SK-N-DZ (cell line): ENCODE data around the gene WRAP53.

ENCODE experiments used
- DNase-seq: peaks from one replicate; pipeline ENCODE4 v3.0.0-alpha.2; 2015; ENCODE audit warnings: low spot score

The WRAP53 gene

DNA sequence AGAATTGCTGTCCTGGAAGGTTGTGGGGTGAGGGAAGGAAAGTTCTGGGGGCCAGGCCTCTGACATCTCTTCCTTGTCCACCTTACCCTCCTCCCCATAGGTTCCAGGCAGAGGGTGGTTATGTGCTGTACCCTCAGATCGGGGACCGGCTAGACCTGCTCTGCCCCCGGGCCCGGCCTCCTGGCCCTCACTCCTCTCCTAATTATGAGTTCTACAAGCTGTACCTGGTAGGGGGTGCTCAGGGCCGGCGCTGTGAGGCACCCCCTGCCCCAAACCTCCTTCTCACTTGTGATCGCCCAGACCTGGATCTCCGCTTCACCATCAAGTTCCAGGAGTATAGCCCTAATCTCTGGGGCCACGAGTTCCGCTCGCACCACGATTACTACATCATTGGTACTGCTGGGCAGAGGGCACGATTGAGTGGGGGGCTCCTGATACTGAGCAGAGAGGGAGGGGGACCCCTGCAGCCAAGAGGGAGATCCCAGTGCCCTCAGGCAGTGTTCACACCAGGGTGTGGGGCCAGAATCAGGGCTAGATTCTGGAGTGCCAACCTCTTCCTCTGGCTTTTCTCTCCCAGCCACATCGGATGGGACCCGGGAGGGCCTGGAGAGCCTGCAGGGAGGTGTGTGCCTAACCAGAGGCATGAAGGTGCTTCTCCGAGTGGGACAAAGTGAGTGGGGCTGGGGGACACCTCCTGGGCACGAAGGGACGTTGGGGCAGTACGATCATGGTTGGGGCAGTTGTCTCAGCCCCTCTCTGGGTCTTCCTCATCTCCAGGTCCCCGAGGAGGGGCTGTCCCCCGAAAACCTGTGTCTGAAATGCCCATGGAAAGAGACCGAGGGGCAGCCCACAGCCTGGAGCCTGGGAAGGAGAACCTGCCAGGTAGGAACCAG lies 19.8 kb downstream of the WRAP53 start:
- no peak for DNase-seq

DNA sequence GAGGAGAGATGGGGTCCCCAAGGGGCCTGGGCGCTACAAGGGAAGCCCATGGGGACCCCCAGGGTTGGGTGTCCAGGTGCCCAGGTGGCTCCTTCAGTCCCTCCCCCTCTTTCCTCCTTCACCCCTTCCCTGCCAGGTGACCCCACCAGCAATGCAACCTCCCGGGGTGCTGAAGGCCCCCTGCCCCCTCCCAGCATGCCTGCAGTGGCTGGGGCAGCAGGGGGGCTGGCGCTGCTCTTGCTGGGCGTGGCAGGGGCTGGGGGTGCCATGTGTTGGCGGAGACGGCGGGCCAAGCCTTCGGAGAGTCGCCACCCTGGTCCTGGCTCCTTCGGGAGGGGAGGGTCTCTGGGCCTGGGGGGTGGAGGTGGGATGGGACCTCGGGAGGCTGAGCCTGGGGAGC lies 20.8 kb downstream of the WRAP53 start:
- DNase-seq, result no peak

DNA sequence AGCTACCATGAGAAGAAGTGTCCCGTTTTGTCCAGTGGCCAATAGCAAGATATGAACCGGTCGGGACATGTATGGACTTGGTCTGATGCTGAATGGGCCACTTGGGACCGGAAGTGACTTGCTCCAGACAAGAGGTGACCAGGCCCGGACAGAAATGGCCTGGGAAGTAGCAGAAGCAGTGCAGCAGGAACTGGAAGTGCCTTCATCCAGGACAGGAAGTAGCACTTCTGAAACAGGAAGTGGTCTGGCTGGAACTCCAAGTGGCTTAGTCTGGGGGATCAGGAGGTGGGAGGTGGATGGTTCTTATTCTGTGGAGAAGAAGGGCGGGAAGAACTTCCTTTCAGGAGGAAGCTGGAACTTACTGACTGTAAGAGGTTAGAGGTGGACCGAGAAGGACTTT lies 22.0 kb downstream of the WRAP53 start:
- DNase-seq, result no peak

DNA sequence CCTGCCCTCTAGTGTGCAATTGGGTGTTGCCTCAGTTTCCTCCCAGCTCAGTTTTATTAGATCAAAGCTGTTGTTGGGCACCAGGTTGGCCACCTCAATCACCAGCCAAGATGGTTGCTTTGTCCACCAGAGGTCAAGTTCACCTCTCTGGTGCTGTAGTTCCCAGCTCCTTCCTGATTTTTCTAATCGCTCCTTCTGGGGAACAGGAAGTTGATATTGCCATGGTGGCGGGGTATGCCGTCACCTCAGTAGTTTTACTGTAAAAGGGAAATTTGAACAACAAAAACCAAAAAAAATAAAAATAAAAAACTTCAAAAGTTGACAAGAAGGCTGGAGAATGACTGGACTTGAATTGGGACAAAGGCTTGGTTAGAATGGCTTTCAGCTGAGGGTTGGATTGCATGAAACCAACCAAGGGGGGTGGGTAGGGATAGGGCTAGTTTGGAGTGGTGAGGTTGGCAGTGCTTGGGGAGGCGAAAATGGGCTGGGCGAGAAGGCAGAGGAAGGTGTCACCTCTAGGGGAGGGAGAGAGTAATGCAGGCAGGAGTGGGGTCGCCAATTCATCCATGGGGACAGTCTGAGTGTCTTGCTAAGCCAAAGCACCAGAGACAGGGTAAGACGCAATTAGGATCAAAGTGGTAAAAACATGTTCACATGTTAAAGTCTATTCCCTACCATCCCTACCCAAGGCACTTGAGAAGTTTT lies 22.9 kb downstream of the WRAP53 start:
- no peak for DNase-seq

DNA sequence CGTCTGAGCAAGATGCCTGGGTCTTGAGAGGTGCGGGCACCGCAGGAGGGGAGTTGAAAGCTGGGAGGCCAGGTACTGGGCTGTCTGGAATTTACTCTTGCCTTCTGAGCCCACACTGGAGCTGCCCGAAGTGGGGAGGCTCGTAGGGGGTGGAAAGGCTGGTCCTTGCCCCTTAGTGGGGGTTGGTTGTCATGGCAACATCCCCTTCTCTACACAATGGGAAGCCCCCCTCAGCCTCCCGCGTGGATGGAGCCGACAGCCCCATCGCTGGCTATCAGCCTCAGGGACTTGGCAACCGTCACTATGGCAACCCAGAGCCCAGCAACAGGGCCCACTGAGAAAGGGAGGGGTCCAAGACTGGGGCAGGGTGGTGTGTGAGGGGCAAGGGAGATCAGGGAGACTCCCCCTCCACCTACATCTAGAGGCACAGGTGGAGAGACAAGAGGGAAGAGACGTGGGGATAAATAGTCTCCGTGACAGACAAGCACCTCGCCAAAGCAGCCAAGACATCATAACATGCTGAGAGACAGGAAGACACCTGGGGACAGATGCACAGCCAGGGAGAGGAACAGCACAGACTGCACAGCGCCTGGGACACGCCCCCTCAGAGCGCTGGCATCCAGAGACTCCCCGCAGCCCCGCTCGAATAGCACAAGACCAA lies 24.0 kb downstream of the WRAP53 start:
- DNase-seq, result peak; percentile 62

DNA sequence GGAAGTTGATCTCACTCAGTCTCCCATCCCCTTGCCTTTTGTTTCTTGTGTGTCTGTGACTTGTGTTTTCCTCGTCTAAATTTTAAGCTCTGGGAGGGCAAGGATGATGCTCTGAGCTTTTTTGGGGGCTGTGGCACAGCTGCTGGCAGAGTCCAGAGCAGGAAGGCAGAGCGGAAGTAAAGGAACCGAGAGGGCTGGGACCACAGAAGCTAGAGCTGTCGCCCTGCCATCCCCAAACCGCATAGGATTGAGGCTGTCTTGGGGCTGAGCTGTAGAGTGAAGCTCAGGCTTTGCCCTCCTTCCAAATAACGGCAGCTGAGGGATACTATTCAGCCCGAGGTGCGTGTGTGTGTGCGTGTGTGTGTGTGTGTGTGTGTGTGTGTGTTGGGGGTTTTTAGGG lies 25.5 kb downstream of the WRAP53 start:
- DNase-seq, result no peak

DNA sequence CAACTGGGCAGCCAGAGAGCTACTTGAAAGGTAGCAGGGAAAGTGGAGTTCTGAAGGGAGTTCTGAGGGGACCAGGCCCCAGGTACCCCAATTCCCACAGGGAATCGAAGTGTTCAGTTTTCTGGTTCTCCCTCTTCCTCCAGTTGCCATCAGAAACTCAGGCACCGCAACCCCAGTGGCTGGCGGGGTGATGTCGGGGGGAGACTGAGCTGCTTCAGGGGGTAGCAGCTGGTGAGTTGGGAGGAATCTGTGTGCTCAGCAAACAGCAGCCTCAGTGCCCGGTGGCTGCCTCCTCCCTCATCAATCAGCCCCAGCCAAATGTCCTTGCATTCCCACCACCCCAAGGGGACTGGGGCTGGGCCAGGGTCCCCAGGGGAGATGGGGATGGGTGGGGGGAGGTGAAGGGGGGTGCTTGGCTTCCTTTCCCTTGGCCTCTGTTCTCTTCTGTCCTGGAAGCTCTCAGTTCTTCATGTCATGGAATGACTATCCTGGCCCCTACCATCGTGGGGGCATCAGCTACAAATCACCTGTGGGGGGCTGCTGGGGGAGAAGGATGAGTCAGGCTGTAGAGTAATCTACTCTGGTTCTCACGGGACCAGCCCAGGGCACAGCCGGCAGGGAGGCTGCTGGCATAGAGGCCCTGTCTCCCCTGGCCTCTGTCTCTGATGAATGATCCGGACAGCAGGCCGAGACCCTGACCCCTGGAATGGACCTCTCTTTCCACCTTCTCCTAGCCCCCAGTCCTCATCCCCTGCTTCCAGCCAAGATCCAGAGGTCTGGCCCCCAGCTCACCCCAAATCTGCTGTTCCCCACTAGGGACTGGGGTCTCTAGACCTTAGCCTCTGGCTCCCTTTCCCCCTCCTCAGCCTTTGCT lies 26.7 kb downstream of the WRAP53 start:
- no peak for DNase-seq

DNA sequence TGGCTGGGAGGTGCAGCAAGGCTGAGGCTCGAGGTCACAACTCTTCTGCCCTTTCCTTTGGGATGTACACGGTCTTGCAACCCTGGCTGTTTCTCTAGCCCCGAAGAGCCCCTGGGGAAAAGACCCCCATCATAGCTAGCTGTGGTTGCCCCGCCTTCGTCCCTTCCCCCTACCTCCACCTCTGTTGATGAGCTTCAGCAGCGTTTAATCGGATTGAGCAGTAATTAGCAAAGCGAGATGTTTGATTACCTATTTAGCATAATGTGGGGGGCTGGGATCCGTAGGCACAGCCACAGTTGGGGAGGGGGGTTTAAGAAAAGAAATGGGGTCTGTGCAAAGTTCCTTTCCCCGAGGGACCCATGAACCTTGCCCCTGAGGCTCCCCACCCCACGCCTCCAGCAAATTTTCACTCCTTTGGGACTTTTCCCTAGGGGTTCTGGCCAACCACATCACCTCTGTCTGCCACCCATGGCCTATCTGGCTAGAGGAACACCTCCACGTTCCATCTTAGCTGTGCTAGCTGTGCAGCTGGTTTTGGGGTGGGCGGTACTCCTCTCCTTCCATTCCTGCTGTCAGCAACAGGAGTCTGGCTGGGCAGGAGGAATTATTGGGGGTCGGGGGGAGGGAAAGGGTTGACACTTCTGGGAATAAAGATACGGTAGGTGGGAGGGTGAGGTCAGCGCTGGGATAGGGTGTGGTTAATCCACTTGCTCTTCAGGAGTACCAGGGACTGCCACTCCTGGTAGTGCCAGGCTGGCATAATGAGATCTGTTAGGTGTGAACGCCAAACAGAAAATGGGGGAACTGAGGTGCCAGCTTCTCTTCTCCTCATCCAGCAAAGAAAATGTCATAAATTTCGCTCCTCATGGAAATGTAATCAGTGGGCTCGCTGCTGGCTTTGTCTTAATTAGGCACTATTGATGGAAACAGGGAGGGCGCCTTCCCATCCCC lies 27.9 kb downstream of the WRAP53 start:
- no peak for DNase-seq

DNA sequence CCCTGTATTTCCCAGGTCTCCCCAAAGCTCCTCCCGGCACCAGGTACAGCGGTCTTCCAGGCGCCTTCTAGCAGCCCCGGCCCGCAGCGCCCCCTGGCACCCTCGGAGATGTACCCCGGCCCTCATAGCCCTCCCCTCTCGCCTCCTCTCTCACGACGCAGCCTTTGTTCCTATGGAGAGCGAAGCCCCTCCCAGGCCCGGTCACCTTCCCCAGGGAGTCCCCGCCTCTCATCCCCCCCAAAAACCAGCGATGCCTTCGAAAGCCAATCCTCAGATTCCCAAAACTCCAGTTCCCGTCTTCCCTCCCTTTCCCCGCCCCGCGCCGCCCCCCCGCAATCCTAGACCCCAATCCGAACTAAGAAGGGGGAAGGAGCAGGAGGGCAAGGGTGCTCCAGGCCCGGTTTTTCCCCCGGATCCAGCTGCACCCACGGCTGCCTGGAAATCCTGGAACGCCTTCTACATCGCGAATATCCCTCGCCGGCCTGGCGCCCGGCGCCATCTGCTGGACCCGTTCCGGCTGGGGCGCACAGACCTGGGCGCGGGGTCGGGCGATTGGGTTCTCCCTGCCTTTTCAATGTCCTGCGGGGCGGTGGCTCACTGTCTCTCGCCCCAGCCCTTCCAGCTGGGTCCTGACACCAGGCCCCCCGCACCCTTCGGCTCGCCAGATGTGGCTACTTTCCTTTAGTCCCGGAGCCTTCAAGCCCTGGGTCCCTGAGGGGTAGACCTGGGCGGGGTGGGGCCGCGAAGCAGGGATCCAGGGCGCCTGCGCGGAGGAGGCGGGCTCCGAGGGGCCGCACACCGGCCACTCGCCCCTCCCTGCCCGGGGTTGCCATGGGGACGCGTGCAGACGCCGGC lies 28.9 kb downstream of the WRAP53 start, which contains the start of gene DNAH2:
Gene DNAH2 (plus strand): TSS at position 844 of the 855 bp plus-strand sequence. CDS start 1,991 bp downstream, outside the sequence.
- peak; percentile 97 for DNase-seq

DNA sequence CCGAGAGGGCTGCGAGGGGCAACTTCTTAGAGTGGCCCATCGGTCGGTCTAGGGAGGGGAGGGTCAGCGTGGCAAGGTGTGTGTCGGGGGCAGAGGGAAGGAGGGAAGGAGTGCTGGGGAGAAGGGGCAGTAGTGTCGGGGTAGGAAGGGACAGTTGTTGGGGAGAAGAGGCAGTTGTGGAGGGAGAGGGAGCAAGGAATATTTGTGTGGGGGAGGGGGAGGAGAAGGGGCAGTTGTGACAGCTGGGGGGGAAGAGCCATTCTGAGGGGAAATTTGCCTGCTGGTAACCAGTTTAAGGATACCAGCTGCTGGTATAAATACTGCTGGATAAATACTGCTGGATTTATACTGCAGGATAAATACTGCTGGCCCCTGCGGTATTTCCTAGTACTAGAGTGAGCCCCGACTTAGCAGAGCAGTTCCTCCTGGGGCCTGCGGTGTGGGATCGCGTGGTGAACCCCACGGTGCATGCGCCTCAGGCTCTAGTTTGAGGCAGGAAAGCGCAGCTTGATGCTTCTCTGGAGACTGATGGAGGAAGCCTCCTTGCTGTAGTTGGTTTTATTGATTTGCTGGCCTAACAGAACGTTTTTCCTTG lies 29.6 kb downstream of the WRAP53 start:
- DNase-seq, result no peak

DNA sequence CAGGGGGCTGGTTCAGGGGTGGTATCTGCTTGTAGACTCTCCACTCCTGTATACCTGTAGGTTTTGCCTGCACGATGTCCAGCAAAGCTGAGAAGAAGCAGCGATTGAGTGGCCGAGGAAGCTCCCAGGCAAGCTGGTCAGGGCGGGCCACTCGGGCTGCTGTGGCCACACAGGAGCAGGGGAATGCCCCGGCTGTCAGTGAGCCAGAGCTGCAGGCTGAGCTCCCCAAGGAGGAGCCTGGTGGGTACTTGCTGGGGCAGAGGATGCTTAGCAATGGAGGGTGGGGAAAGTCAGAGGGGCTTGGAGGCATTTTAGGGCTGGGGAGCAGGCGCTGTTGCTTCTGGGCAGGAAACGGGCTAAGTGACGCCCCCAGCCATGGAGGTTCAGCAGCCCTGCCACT lies 31.4 kb downstream of the WRAP53 start:
- DNase-seq, result no peak

DNA sequence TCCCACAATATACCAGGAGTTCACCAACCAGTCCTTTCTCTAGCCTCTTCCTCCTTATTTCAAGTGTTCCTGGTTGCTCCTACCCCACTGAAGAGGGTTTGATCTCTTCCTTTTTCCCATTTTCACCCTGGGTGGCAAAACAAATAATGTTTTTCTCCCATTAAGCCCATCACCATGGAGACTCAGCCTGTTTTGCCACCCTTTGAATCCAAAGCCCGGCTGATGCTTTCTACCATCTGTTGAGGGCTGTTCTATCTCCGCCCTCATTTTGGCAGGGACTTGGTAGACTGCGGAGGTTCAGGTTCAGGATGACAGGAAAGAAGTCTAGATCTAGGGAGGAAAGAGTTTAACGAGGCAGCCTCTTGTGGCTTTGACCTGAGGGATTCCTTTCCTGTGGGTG lies 31.8 kb downstream of the WRAP53 start:
- no peak for DNase-seq

DNA sequence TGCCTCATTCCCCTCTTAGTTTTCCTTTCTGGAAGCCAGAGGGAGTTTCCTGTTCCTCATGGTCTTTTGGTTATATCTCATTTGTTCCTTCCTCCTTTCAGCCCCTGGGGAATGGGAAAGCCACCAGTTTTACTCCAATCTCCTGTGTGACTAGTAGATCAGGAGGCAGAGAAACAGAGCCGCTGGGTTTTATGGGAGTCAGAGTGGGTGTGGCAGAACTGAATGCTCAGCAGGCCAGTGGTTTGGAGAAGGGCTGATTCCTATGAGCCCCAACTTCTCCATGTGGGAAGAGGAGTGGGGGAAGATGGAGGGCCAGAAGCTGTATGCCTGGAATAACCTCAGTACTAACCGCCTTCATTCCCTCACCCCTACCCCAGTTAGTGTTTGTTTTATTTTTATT lies 33.3 kb downstream of the WRAP53 start:
- no peak for DNase-seq

DNA sequence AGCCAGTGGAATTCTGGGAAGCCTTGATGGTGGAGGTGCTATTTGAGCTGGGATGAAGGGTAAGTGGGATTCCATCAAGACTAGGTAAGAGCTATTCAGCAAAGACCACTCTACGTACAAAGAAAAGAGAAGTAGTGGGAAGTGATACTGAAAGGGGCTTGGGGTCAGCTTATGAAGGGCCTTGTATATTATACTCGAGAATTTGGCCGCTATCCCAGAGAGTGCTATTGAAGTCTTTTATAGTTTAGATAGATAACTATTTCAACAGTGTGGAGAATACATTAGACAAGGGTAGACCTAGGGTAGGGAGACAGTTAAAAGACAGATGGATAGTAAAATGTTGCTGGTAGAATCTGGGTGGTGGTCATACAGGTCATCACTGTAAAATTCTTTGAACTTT lies 39.6 kb downstream of the WRAP53 start:
- DNase-seq, result no peak

DNA sequence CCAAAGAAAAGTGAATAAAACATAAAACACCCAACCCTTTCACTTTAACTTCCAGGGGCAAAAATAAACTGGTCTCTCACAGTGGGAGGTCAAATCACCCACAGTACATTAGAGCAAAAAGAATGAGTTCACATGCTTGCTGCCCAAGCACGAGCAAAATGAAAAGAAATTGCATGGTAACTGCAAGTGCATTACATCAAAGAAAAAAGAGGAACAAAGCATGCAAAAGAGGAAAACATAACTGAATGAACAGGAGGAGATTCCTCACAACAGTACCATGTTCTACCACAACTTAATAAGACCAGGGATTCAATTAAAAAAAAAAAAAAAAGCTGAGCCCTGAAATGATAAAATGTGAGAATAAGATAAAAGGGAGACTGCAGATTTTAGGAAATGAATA lies 41.5 kb downstream of the WRAP53 start:
- DNase-seq, result no peak

DNA sequence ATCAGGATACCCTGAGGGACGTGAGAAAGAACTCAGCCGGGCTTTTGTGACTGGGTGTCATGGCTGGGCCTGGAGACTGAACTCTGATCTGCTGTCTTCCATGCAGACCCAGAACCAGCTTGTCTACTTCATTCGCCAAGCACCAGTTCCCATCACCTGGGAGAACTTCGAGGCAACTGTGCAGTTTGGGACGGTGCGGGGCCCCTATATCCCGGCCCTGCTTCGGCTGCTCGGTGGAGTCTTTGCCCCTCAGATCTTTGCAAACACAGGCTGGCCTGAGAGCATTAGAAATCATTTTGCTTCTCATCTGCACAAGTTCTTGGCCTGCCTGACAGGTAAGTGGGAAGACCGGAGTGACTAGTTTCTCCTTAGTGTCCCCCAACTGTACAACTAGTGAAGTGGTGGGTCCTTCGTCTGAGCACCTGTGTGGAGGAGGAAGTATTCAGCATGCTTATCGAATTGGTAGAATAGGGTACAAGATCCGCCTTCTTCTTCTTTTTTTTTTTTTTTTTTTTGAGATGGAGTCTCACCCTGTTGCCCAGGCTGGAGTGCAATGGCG lies 44.8 kb downstream of the WRAP53 start:
- DNase-seq, result no peak

DNA sequence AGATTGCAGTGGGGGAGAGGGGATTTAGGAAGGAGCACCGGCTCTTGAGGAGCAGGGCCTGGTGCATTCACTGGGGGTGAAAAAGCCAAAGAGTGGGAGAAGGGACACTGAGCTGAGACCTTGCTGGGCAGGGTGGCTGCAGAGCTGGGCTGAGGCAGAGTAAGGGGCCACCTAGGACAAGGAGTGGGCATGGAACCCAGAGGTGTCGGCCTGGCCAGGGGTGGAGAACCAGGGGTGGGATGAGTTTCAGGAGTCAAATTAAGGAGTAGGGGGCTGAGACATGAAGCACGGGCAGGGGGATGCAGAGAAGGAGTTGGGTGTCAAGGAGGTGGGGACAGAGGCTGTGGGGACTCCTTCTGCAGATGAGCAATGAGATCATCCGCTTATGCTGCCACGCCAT lies 49.3 kb downstream of the WRAP53 start:
- DNase-seq, result no peak

DNA sequence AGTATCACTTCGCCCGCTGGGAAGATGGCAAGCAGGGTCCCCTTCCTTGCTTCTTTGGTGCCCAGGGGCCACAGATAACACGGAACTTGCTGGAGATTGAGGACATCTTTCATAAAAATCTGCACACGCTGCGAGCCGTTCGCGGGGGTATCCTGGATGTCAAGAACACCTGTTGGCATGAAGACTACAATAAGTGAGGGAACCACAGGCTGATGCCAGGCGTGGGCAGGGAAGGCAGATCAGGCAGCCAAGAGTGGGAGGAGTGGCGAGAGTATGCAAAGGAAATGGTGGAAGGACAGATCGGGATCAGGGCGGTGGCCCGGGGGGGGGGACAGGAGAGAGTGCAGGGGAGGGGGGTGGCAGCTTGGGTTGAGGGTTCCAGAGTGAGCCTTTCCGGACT lies 51.5 kb downstream of the WRAP53 start:
- no peak for DNase-seq
